AG20443 (cell line): ENCODE results near the gene STARD13.

Experiments
- DNase-seq: peaks from one replicate; pipeline ENCODE4 v3.0.0; 2012; ENCODE audit warnings: low spot score, mixed read lengths

The STARD13 gene

DNA sequence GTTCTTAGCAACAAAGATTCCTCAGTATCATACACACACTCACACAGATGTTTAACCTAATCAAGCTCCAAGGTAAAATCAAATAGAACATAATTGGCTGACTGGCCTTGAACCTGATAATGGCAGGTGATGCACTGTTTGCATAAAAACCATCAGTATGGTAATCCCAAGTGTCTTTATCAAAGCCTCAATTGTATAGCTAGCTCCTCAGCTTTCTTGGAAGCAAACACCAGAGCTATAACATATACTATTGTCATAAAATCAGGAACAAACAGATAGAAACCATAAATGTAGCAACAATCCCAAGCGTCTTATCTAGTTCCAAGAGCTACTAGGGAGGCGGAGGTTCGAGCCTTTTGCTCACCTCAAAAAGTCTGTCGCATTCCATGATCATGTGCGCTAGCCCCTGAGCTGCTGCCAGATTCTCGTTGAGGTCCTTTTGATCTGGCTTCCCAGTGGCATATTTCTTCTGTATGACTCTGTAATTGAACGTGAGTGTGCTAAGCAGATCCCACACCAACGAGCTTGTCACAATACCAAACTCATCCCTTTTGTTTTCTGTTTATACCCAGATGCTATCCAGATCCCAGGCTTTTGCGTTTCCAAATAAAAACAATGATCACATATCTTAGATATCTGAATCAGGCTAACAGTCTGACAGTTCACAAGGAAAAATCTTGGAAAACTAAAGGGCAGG lies 174.0 kb downstream of the STARD13 start:
- DNase-seq = peak; percentile 63

DNA sequence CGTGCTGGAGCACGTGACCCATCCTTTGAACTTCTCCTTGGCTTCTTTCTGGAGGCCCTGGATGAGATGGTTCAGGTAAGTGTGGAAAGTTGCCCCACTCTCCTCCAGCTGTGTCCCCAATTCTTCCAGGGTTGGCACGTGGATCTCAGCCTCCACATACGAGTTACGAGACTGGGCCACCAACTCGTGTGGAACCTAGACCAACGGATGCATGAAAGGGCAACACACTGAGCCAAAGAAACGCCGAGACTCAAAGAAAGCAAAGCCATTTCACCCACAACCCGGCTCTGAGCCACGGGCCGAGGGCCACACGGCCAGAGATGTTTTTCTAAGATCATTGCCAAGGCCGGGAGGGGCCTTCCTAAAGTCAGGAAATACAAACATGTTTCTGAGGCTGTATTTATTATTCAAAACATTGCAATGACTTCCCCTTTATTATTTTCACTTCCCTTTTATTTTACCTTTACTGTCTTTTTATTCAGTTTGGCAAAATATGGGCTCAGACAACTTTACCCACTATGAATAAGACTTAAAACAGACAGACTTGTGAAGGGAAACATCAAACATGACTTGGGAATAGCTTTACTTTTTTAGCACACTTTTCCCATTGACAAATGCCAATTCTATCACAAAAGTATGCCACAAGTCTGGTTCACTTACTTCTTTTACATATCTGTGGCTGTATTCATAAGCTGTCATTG lies 174.7 kb downstream of the STARD13 start:
- peak; percentile 55 for DNase-seq

DNA sequence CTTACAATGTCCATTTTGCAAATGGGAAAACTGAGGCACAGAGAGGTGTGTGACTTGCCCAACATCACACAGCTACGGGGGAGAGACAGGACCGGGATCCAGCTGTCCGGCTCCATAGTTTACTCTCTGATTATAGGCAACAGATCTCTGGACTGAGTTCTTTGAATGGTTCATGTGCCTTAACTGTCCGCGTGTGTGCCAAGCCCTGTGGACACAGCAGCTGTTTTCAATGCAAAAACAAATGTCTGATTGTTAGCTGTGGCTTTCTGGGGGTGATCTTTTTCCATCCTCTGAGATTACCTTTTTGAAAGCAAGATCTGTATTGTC lies 175.2 kb downstream of the STARD13 start:
- no peak for DNase-seq

DNA sequence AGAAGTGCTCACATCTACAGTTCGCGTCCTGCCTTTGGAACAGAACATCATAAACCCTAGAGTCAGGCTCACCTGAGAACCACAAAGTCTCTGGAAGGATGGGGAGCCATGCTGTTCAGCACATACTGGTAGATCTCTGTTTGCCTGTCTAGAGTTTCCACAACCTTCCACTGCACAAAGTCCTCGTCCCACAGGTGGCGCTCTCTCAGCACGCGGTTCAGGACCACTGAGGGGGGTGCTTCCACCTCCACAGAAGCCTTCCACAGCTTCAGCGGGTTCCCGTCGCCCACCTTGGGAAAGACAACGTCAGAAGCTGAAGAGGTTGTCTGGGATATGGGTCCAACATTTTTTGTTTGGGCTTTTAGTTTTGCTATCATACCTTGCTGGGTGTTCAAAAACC lies 175.8 kb downstream of the STARD13 start:
- DNase-seq = no peak

DNA sequence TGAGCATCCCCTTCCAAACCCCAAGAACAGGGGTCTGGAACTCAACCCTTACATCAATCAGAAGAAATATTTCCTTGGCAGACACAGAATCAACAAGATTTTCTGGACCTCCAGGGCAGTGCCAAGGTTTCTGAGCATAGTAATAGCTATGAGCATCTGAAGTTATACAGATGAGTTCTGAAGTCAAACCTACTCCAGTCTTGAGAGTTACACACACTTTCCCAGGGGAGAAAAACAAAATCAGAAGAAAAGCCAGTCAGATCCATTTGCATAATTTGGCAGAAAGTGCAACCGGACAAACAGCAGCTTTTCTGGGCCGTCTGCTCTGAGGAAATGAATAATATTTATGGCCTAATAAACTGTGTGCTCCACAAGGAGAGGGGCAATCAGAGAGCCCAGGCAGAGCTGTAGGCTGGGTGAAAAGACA lies 176.3 kb downstream of the STARD13 start:
- no peak for DNase-seq

DNA sequence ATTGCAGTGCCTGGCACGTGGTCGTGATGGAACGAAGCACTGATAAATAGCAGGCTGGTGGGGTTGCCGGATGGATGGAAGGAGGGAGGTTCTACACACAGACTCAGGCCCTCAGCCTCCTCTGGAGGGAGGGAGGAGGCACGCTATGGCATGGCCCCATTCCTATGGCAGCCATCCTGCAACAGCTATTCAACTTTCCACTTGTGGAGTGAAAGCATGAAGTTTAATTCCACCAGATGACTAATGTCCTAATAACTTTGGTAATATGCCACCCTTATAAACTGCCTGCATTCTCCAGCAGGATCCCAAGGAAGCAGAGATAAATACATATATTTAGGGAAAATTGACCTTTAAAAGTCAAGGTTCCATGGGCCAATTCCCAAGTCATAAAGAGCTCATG lies 176.9 kb downstream of the STARD13 start:
- DNase-seq = peak; percentile 80

DNA sequence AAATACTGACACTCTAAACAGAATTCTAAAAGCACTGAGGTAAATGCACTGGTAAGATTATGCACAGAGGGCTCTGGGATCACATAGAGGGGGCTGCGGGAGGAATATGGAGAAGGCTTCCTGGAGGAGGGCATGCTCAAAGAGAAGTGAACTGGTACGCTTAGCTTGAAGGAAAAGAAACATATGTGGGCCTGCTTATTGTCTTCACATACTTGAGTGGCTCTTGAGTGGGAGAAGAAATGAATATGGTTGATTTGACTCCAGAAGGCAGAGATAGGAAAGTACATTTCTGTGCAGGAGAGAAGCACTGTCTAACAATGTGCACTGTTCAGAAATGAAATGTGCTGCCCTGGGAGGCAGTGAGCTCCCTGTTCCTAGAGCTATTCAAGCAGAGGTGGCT lies 178.2 kb downstream of the STARD13 start:
- no peak for DNase-seq

DNA sequence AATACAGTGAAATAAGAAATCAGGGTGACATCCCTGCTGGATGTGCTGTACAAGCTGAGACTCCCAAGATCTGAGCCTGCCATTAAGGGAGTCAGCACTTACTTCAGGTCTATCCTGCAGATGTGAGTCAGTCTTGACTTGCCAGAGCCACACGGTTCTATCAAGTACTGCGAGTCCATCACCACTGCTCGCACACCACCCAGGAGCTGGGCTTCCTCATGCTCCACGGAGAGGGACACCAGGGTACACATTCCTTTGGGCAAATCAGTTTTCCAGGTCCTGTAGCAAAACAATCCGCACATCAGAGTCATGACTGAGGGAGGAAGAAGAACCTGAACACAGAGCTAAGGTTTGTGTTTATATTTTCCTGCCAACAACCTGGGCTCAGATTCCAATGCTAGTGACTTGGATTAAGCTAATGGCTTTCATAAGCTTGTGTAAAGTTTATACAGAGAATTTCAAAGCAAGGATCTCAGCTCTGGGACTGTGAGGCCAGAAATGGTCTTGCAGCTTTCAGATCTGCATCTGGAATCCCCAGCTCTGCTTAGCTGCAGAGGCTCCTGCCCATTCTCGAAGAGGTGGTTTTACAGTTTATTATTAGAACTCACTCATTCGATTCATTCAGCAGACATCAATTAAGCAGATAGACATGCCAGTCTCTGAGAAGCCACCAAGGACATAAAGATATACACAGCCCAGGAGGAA lies 178.7 kb downstream of the STARD13 start:
- no peak for DNase-seq

DNA sequence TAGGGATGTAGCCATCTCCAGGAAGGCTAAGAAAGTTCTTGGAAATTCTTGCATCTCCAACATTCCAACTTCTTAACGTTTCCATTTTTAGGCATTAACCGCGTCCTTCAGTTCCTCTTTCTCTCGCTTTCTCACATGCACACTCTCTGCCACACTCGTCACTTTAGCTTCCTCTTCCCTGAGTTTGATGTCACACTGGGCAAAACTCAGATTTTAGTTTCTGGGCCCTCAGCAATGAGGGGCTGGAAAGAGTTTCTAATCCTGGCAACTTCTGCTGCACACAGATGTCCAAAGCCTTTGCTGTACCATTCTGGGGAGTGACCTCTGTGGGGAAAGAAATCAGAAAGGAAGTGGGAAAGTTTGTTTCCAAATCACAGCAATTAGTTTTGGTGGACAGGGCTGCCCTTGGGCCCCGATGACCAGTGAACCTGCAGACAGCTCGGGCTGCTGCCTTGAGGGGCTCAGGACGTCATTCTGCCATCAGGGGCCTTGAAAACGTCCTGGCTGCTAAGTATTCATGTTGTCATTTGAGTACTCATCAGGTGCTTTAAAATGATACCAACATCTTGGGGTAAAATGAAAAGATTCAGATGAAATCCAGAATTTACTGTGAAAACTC lies 180.1 kb downstream of the STARD13 start:
- DNase-seq = no peak

DNA sequence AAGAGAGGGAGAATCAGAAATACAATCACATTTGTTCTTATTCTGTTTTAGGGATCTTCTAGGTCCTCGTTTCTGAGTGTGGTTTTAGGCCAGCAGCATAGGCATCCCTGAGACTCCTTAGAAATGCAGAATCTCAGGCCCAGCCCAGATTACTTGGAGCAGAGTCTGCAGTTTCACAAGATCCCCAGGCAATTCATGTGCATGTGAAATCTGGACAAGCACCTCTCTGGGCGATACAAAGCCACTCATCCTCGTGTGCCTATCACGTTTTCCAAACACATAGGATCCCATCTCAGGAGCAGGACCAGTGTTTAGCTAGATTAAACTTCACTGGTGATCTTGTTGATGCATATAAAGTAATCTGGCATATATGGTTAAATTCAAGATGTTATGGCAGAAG lies 182.1 kb downstream of the STARD13 start:
- no peak for DNase-seq

DNA sequence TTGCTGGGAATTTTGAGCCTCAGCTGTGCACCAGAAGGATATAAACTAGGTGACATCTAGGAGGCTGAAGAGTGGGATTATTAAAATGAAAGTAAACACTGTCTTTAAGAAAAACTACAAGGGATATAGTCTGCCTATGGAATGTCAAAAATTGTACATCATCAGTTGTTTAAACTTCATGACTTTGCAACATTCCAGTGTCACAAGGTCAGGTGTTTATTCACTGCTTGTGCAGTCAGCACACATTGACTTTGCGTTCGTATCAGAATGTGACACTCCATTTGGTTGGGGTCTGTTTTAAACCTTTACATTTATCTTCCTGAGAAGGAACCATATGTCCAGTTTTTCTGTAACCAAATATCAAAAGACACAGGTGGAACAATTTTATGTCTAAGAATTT lies 183.7 kb downstream of the STARD13 start:
- DNase-seq = no peak

DNA sequence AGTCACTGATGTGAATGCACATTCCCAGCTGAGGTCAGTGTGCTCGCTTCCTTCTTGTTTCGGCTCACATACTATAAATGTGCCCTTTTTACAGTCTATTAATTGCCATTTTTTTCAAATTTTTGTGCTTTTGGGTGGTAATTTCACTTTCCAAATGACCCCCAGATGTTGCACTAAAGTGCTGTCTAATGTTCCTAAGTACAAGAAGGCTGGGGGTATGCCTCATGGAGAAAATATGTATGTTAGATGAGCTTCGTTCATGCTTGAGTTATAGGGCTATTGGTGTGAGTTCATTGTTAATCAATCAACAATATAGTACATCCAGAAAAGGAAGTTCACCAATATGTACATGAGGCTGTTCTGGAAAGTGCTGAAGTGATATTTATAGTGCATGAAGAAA lies 184.7 kb downstream of the STARD13 start:
- DNase-seq = no peak

DNA sequence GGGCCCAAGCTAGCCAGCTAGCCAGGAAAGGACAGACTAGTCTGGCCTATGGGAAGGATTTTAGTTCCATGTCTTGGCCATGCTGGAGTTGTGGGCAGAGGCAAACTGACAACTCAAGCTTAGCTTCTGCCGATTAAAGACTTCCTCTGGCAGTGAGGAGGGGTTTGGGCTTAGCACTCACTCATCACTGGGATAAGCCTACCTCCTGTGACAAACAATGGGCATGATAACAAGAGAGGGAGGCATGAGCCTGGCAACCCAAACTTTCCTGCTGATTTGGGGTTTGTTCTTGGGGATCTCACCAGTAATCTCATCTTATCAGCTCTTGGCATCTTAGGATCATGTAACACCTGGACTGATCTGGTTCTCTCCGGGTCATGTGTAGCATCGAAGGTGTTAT lies 185.7 kb downstream of the STARD13 start:
- no peak for DNase-seq

DNA sequence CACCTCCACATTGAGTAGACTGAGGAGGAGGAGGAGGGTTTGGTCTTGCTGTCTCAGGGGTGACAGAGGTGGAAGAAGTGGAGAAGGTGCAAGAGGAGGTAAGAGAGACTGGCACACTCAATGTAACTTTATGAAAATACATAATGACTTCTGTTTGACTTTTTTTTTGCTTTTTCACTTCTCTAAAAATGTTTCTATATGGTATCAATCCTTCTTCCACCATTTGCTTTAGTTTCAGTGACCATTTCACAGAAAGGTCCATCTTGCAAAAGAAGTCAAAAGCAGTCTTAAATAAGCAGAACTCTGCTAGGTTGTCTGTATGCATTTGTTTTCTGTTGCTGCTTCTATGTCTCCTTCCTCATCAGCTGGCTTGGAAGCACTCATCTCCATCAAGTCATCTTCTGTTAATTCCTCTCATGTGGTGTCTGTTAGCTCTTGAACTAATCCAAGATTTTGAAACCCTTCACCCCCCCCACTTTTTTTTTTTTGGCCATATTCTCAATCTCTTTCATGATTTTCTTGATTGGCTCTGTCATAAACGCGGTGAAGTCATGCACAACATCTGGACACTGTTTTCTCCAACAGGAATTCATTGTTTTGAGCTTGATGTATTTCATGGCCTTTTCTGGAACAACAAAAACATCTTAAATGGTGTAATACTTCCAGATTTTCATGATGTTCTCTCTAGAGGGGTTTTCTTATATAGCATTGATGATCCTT lies 188.5 kb downstream of the STARD13 start:
- DNase-seq = no peak

DNA sequence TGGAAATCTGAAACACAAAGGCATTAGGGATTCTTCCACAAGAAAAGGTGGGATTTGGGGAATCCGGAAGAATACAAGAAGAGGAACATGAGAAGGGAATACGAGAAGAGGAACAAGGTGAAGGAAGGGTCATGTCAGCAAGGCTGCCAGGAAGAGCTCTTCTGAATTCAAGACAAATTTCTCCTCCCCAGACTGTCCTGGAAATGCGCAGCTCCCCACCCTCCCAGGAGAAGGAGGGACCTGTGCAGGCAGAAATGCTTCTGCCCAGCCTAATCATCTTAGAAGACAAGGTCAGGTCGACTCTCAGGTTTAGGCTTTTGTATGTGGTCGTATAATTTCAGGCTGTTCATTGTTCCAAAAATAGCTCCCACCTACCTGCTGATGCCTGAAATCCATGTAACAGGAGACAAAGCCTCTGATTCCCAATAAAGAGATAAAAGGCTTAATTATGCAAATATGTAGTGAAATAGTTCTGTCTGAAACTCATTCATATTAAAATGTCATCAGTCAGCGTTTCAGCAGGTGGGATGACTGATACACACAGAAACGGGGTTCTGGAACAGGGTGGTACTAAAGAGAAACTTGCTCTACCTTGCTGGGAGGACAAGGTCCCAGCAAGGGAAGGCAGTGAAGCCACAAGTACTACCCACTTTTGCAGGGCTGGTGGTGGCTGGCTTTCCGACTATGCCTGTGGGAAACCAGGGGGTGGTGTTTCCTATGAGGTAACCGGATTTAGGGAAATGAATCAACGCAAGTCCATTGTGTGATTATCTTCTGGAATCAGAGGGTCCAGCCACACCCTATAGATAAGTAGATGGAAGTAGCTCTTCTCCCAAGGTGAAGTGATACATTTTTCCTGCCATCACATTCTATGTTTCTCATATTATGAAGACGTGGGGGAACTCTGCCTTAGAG lies 193.2 kb downstream of the STARD13 start:
- no peak for DNase-seq

DNA sequence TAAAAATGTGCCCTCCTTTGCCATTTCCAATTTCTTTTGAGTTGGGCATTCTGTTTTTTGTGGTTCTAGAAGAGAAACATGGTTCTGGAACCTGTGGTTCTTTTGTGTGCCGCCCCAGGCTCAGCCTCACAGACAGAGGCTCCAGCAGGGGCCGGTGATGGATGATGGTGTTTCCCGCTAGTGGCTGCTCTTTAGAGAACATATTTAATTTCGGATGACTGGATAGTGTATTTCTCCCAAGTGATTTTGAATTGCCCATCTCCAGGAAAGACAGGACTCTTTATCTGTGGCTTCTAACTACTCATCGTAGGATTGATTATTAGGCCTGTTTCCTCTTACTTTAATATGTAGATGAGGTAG lies 194.2 kb downstream of the STARD13 start:
- DNase-seq = no peak

DNA sequence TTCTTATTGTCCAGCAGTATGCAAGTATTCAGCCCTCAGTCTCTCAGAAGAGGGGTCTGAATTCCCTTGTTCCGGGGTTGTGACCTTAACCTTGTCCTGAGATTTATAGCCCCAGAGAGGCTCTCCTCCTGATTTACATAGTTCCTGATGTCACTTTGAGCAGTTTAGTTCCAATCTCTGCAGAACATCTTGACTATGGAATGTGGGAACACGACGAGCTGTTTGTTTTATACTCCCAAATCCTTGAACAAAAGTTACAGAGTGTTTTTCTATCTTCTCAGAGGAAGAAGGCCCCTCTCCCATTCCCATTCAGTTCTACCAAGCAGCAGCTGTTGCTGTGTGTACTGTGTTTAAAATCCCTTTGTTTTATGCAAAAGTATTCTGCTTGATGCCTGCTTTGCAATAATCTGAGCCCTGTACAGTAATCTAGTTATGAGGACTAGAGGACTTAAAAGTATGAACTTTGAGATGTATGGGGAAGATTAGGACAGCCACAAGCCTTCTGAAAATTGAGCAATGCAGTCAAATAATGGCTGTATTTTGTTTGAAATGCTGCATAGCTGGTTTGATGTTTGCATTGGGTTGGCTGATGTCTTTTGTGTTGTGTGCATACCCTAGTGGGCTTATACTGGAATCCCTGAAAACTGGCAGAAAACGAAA lies 194.7 kb downstream of the STARD13 start:
- no peak for DNase-seq

DNA sequence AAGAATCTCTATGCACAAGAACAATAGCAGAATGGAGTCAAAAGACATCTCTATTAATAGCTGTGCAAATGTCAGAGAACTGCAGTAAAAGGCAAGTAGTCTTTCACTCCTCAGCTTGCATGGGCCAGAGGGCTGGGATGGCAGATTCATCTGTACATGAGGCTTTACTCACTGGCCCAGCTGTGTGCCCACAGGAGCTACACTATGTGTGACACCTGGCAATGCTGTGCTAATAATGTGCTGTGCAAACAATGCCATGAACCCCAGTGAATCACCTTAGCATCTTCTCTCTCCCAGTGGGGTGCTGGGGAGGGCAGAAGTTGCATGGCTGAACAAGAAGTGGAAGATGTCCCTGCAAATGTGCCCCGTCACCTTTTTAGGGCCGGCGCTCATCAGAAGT lies 196.2 kb downstream of the STARD13 start:
- DNase-seq = no peak

DNA sequence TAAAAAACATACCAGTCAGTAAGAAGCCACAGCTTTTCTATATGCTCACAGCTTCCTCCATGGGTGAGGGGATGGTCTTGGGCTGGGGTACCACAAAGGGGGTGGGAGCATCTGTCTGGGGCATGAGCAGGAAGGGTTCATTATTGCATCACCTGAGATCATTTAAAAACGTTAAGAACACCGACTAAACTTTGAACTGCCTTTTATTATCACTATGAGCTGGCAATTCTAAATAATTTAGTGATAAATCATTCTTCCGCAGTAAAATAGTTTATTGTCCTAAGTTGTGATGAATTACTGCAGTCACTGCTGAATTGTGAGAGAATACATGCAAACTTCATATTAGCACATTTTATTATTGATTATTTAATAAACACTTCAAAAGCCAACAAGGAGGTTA lies 197.8 kb downstream of the STARD13 start:
- DNase-seq = no peak

DNA sequence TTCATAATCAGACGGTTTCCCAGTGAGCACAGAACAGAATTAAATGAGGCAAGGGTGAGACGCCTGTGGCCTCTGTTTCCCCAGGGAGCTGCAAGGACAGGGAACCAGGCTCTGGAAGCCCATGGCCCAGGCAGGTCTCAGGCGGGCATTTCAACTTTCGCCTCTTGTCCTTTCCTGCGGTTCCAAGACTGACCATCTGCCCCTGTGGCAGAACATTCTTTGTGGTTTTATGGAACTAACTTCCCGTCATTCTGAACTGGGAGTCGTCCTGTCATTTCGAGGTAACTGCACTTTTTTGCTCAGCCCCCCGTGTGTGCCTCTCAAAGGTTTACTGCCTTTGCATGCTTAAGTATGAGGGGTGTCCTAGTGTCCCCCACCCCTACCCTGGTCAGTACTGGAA lies 198.5 kb downstream of the STARD13 start:
- no peak for DNase-seq

DNA sequence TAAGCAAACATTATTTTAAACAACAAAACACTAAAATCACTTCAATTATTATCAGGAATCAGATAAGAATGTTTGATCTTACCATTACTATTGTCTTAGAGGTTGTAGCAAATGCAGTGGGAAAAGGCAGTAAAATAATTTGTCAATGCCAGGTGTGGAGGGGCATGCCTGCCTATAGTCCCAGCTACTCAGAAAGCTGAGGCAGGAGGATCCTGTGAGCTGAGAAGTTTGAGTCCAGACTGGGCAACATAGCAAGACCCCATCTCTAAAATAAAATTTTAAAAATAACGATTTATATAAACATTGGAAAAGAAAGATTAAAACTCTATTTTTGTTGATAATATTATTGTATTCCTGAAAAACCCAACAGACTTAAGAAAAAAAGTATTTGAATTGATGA lies 202.5 kb downstream of the STARD13 start:
- DNase-seq = no peak
